A673 (cell line): Measurements from ENCODE around the gene IFITM1. TPM values are rescaled to one million over a fixed set of nuclear protein-coding genes. Genes with fewer than 3 reads are reported as not detected.

Experiments
- BruUV-seq: library from RNA; stranded (reverse); fragments of 400-500 nt; replicated peaks from 2 replicates; lab custom pipeline; 2021; lab: Mats Ljungman, UMichigan
- CTCF ChIA-PET: fragments of 300-600 bp; sonication (Branson Sonifier 250); formaldehyde crosslinking; loops from one replicate; lab custom pipeline; 2022; ENCODE audit warnings: antibody characterized with exemption; lab: Charles Lee
- POLR2A ChIA-PET: fragments of 300-600 bp; sonication (Branson Sonifier 250); formaldehyde crosslinking; loops from one replicate; lab custom pipeline; 2022; ENCODE audit warnings: antibody characterized with exemption; ENCODE audit not compliant: low non-redundant PET; lab: Charles Lee
- DNase-seq: peaks from one replicate; pipeline ENCODE4 v3.0.0-alpha.2; 2015; ENCODE audit warnings: low spot score
- H3K27ac ChIP-seq: fragments of 200-600 bp; sonication (generic); 2 replicates; pipeline ENCODE4 v1.5.1; 2016; ENCODE audit warnings: mixed run types, low read depth, mild to moderate bottlenecking, mixed read lengths, antibody characterized with exemption, low read length; ENCODE audit not compliant: poor library complexity, severe bottlenecking
- H3K27me3 ChIP-seq: fragments of 200-600 bp; sonication (generic); replicated peaks from 2 replicates; pipeline ENCODE4 v1.6.1; 2017; ENCODE audit warnings: mixed run types, low read depth, mild to moderate bottlenecking, mixed read lengths, antibody characterized with exemption, low read length; ENCODE audit not compliant: insufficient read depth, poor library complexity
- H3K36me3 ChIP-seq: fragments of 200-600 bp; sonication (generic); 2 replicates; pipeline ENCODE4 v1.6.1; 2016; ENCODE audit warnings: mixed run types, mild to moderate bottlenecking, mixed read lengths, antibody characterized with exemption, low read length; ENCODE audit not compliant: insufficient read depth, poor library complexity, severe bottlenecking
- H3K4me1 ChIP-seq: fragments of 200-600 bp; sonication (generic); 2 replicates; pipeline ENCODE4 v1.6.1; 2017; ENCODE audit warnings: mixed run types, mild to moderate bottlenecking, mixed read lengths, antibody characterized with exemption, low read length; ENCODE audit not compliant: insufficient read depth, poor library complexity, severe bottlenecking
- H3K4me3 ChIP-seq: fragments of 200-600 bp; sonication (generic); 2 replicates; pipeline ENCODE4 v1.5.1; 2016; ENCODE audit warnings: low read depth, mixed run types, mild to moderate bottlenecking, mixed read lengths, low read length; ENCODE audit not compliant: poor library complexity, severe bottlenecking
- H3K9me3 ChIP-seq: fragments of 200-600 bp; sonication (generic); 2 replicates; pipeline ENCODE4 v1.6.1; 2016; ENCODE audit warnings: mixed run types, low read depth, mild to moderate bottlenecking, mixed read lengths, antibody characterized with exemption, low read length; ENCODE audit not compliant: poor library complexity, severe bottlenecking
- CTCF ChIP-seq: fragments of 300-800, 200-600 bp; sonication (generic); conservative IDR thresholded peaks from 2 replicates; pipeline ENCODE4 v1.5.1; 2017; ENCODE audit warnings: low read depth, mild to moderate bottlenecking, antibody characterized with exemption, low read length, moderate library complexity, mixed read lengths
- EZH2 ChIP-seq: fragments of 200-600 bp; sonication (generic); IDR thresholded peaks from 2 replicates; pipeline ENCODE4 v1.6.1; 2017; ENCODE audit warnings: borderline replicate concordance, low read depth, mild to moderate bottlenecking, mixed read lengths, antibody characterized with exemption, low read length; ENCODE audit not compliant: poor library complexity, severe bottlenecking
- intact Hi-C: fragments of 100-400 bp; cut with micrococcal nuclease; formaldehyde crosslinking; loops from one replicate; pipeline ENCODE4 v1.10.0; 2022; ENCODE audit not compliant: unreplicated experiment
- total RNA-seq: library from RNA; stranded (reverse); gene quantifications from 2 replicates; pipeline ENCODE4 v1.2.3, GENCODE V29; 2021

Gene IFITM1
- total RNA-seq, 1 experiment from 2014 or later, result 24.4 TPM

DNA sequence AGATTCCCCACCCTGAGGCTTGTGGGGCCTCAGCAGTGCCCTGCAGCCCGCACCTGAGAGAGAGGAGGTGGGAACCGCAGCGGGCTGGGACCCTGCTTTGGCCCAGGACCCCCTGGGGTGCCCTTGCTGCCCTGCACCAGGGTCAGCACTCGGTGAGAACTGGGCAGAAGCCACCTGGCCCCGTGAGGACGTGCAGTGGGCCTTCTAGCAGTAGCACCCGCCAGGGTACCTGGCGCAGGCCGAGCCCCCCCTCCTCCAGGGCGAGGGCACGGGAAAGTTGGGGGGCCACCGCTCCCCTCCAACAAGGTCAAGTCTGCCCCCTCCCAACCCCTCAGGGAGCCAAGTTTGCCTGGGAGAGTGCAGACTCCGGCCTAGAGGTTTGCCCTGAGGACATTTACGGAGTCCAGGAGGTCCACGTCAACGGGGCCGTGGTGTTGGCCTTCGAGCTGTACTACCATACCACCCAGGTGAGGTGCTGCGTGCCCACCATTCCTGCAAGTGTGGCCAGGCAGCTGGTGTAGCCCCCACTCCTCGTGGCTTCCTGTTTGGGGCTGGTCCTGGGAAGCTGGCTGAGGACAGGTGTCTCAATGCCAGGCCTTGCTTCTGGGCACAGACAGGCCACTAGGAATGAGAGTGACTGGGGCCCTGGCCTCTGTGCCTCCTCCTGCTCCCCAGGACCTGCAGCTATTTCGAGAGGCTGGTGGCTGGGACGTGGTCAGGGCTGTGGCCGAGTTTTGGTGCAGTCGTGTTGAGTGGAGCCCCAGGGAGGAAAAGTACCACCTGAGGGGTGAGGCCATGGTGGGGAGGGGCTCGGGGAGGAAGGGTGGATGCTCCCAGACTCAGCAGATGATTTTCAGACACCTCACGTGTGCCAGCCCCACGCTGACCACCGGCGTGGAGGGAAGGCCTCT, 21.4 kb upstream of the IFITM1 start:
- ChIA-PET CTCF (no interaction called here), POLR2A (no interaction called here)
- Histone ChIP-seq H3K4me3 (no peak overlapping the region), H3K9me3 (no peaks in the 10 kb centered on the region), H3K27ac (no peak overlapping the region), H3K27me3 (no peaks in the 10 kb centered on the region), H3K4me1 (peaks cover 6% of the 10 kb centered on the region), H3K36me3 (no peaks in the 10 kb centered on the region)
- DNase-seq, result no peak
- BruUV-seq, result no TSS peak
- TF ChIP-seq CTCF (no peak), EZH2 (no peak)
- intact Hi-C loops, result no loop called here

DNA sequence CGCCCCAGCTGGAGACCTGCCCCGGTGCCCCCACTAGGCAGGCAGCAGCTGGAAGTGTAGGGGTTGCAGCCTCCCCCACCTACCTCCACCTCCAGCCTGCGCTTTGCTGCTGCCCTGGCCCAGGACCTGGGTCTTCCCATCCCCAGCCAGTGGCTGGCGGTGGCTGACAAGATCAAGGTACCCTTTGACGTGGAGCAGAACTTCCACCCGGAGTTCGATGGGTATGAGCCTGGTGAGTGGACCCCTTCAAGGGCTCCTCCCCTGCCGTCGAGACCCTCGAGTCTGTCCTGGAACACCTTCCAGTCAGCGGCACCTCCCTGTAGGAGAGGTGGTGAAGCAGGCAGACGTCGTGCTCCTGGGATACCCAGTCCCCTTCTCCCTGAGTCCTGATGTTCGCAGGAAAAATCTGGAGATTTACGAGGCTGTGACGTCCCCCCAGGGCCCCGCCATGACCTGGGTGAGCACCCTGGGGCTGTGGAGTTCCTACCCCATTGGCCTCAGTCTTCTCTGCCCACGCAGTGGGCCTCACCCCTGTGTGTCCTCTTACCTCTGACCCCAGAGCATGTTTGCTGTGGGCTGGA, 20.5 kb upstream of the IFITM1 start:
- POLR2A ChIA-PET, result no interaction called here
- intact Hi-C loops, result no loop called here
- H3K4me3 ChIP-seq, result no peak overlapping the region
- H3K27ac ChIP-seq, result no peak overlapping the region
- peaks cover 6% of the 10 kb centered on the region for H3K4me1 ChIP-seq
- H3K9me3 ChIP-seq, result no peaks in the 10 kb centered on the region
- TF ChIP-seq EZH2, result no peak
- no peak for TF ChIP-seq CTCF
- CTCF ChIA-PET, result no interaction called here
- no peak for DNase-seq
- H3K27me3 ChIP-seq, result no peaks in the 10 kb centered on the region
- no TSS peak for BruUV-seq
- no peaks in the 10 kb centered on the region for H3K36me3 ChIP-seq

GRCh38 chr11:293852-294661, 19.8 kb upstream of the IFITM1 start:
- Histone ChIP-seq H3K27ac (no peak overlapping the region), H3K9me3 (no peaks in the 10 kb centered on the region), H3K36me3 (no peaks in the 10 kb centered on the region), H3K4me3 (no peak overlapping the region), H3K27me3 (no peaks in the 10 kb centered on the region), H3K4me1 (peaks cover 6% of the 10 kb centered on the region)
- no TSS peak for BruUV-seq
- POLR2A ChIA-PET, result no interaction called here
- CTCF ChIA-PET, result no interaction called here
- no peak for TF ChIP-seq CTCF
- TF ChIP-seq EZH2, result no peak
- intact Hi-C loops, result no loop called here
- DNase-seq, result no peak
